ENCODE data around the gene GRAMD2A.

The GRAMD2A gene

DNA sequence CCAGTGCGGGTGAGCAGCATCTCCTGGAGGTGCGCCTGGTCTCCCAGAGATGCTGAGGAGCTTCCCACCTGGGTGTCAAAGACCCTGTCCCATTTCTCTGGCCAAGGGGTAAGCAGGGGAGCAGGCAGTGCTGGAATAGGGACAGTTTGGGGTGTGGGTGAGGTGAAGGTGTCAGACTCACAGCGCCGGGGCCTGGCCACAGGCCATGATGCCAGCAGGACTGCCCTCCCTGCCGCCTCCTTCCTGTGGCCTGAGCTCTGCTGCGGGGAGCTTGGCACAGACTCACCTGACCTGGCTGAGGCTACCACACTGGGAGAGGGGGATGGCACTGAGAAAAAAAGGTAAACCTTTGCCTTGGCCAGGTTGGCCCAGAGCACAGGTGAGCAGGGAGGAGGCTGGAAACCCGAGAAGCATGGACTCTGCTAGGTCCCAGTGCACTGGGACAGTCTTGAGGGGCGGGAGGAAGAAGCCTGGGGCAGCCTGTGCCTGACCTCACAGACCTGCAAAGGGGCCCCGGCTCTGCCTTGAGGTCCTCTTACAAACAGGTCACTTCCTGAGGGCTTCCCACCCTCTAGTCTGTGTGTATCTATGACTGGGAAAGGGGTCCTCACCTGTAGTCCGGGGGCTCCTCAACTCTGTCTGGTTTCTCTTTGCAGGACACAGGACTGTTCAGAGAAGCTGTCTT is 28.2 kb downstream of the GRAMD2A start:
- Mint-ChIP-seq H3K27me3 (no peaks in the 10 kb centered on the region), H3K4me3 (no peak overlapping the region), H3K9me3 (no peaks in the 10 kb centered on the region), H3K27ac (no peak overlapping the region), H3K36me3 (no peaks in the 10 kb centered on the region), H3K4me1 (no peaks in the 10 kb centered on the region)

DNA sequence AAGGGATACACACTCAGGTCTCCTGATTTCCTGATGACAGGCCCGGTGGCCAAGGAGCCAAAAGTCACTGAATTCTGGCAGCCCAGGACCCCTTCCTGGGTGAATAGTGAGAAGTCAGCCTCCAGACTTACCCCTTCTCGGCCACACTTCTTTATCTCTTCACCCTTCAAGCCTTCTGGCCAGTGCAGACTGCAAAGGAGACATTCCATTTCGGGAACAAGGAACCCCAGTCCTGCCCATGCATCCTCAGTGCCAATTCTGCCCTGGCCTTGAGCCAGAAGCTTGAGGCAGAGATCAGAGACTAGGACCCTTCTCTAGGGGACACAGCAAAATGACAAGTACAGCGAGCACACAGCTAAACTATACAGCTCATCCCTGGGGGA is 28.8 kb downstream of the GRAMD2A start:
- Mint-ChIP-seq H3K9me3 (no peaks in the 10 kb centered on the region), H3K4me3 (no peak overlapping the region), H3K27ac (no peak overlapping the region)

DNA sequence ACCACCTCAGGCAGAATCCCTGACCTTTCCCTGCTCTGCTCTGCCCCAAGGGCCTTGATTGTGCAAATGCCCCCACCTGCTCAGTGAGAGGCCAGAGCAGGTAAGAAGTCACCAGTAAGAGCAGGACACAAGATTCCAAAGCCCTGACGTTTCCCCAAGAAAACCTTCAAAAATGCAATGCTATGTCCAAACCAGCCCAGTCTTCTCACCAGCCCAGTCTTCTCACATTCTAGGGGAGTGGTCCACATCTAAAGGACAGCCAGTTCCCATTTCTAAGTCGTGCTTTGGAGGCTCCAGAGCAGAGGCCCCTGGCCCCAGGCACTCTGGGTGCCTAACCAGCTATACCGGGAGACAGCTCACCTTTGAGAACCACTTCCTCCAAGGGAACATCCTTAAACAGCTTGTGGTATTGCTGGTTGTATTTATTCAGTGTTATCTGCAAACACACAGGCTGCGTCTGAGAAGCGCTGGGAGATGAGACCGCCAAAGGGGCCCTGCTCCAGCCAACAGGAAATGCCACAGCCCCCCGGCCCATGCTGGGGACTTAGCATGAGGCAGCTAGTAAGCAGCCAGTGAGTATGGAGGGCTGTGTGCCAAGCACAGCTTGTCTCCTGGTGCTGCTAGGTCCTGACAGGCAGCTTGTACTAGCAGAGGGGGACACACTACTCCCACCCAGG is 29.3 kb downstream of the GRAMD2A start:
- Mint-ChIP-seq H3K27ac (no peak overlapping the region), H3K4me1 (no peaks in the 10 kb centered on the region), H3K27me3 (no peaks in the 10 kb centered on the region), H3K4me3 (no peak overlapping the region), H3K36me3 (no peaks in the 10 kb centered on the region), H3K9me3 (no peaks in the 10 kb centered on the region)

More for the DNA sequence above, 28.8 kb downstream of the GRAMD2A start:
- no peaks in the 10 kb centered on the region for H3K36me3 Mint-ChIP-seq
- H3K27me3 Mint-ChIP-seq: no peaks in the 10 kb centered on the region
- H3K4me1 Mint-ChIP-seq: no peaks in the 10 kb centered on the region

DNA sequence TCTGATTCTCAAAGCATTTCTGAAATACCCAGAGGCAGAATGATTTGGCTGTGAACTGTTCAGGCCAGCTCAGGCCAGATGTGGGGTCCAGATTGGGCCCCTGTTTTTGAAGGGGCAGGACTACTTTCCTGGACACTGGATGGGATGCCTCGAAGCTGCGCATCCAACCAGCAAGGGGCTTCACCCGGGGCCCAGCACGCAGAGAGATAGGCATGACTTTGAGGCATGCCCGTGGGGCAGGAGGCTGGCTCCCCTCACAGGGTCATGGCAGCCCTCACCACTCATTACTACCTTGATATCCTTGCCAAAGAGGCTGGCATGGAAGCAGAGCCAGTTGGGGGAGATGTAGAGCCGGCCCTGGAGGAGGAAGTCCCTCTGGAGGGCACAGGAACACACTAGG is 30.1 kb downstream of the GRAMD2A start:
- H3K27ac Mint-ChIP-seq: no peak overlapping the region
- no peaks in the 10 kb centered on the region for H3K36me3 Mint-ChIP-seq
- H3K4me1 Mint-ChIP-seq: no peaks in the 10 kb centered on the region
- H3K27me3 Mint-ChIP-seq: no peaks in the 10 kb centered on the region
- H3K4me3 Mint-ChIP-seq: no peak overlapping the region
- no peaks in the 10 kb centered on the region for H3K9me3 Mint-ChIP-seq

DNA sequence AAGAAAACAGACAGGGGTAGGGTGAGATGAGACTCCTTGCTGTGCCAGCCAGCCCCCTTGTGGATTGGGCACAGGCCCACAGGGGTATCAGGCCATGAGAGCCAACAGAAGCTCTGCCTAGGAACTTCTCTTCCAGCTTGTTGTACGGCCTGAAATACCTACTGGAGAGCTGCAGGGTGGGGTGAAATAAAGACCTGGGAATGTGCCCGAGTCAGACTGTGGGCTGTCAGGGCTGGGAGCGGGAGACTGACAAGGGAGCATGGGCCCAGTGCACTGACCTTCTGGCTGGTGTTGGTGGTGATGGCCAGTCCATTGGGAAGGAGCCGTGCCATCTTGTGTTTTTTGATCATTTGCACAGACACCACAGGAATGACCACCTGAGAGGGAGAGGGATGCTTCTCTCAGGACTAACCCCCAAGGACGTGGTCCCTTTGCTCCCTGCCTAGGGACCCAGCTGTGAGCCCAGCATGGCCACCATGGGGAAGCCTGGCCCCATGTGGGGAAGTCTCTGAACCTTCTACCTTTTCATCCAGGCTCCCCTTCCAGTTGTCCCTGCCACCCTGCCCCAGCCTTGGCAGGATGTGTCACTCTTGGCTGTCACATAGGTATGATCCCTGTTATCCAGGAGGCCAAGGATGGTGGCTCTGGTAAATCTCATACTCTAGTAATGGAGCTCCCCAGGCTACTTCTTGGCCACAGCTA is 30.7 kb downstream of the GRAMD2A start:
- Mint-ChIP-seq H3K4me3 (no peak overlapping the region), H3K27ac (no peak overlapping the region)

DNA sequence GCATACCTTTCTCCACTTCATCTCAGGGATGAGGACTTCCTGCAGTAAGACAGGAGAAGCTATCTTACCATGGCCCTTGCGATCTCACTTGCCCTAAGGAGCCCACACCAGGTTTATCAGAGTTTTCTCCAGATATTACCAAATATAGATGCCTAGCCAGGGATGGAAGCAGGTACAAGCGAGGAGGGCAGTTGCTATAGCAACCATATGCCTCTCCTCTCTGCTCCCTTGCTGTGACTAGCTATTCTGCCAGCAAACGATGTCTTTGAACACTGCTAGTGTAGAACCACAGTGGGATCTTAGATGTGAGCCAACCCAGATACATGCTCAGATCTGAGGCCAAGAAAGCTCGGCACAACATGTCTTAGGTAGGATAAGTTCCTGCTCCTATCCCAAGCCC is 33.9 kb downstream of the GRAMD2A start:
- H3K27ac Mint-ChIP-seq: no peak overlapping the region
- no peaks in the 10 kb centered on the region for H3K9me3 Mint-ChIP-seq
- H3K4me1 Mint-ChIP-seq: no peaks in the 10 kb centered on the region
- no peak overlapping the region for H3K4me3 Mint-ChIP-seq
- H3K36me3 Mint-ChIP-seq: no peaks in the 10 kb centered on the region
- no peaks in the 10 kb centered on the region for H3K27me3 Mint-ChIP-seq

More for the DNA sequence above, 30.7 kb downstream of the GRAMD2A start:
- H3K27me3 Mint-ChIP-seq: no peaks in the 10 kb centered on the region
- no peaks in the 10 kb centered on the region for H3K4me1 Mint-ChIP-seq
- no peaks in the 10 kb centered on the region for H3K36me3 Mint-ChIP-seq
- no peaks in the 10 kb centered on the region for H3K9me3 Mint-ChIP-seq

DNA sequence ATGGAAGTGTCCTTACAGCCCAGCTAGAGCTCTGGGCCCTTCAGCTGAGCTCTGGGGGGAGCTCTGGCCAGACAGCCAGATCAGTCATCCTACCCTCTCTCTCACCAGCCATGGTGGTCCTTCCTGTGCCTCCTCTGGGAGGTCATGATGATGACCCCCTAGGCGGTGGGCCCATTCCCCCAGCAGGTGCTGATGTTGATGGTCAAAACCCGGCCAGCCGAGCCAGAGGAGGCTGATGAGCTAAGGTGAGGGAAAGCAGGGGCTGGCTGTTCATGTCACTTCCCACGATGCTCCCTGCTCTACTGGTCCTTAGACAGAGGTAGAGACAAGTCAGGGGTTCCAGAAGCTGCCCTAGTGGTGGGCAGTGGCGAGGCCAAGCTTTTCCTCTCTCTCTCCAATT is 35.0 kb downstream of the GRAMD2A start:
- no peaks in the 10 kb centered on the region for H3K4me1 Mint-ChIP-seq

DNA sequence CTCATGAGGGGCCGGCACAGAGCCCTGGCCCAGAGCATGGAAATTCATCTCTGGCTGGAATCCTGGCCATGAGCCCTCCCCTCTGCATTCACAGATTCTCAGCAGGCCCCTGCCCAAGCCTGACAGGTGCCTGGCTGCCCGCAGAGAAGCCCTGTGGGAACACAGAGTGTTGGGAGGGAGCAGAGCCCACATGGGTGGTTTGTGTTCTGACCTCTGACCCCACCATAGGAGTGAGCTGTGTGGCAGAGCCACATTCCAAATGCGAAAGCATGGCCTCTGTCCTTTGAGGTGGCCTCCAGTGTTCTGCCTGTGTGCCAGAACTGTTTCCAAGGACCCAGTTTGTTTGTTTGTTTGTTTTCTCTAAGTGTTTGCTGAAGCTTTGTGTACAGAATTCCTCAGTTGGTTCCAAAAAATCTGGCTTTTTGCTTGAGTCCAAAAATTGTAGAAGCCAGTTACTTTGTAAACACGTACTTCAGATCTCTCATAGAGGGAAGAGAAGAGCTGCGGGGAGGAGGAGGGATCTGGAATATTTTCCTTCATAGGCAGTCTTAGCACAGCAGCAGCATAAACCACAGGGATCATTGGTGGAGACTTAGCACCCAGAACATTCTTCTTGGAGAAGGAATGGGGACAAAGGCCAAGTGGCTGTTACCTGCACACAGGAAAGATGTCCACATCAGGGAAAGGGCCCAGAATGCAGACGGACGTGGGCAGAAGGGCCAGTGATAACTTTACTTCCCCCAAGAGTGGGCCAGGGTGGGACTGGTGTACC is 36.0 kb downstream of the GRAMD2A start:
- Mint-ChIP-seq H3K9me3 (no peaks in the 10 kb centered on the region), H3K27ac (no peak overlapping the region), H3K36me3 (no peaks in the 10 kb centered on the region), H3K27me3 (no peaks in the 10 kb centered on the region), H3K4me3 (no peak overlapping the region), H3K4me1 (no peaks in the 10 kb centered on the region)

More for the DNA sequence above, 35.0 kb downstream of the GRAMD2A start:
- H3K4me3 Mint-ChIP-seq: no peak overlapping the region
- H3K27ac Mint-ChIP-seq: no peak overlapping the region
- H3K36me3 Mint-ChIP-seq: no peaks in the 10 kb centered on the region
- no peaks in the 10 kb centered on the region for H3K9me3 Mint-ChIP-seq
- H3K27me3 Mint-ChIP-seq: no peaks in the 10 kb centered on the region

DNA sequence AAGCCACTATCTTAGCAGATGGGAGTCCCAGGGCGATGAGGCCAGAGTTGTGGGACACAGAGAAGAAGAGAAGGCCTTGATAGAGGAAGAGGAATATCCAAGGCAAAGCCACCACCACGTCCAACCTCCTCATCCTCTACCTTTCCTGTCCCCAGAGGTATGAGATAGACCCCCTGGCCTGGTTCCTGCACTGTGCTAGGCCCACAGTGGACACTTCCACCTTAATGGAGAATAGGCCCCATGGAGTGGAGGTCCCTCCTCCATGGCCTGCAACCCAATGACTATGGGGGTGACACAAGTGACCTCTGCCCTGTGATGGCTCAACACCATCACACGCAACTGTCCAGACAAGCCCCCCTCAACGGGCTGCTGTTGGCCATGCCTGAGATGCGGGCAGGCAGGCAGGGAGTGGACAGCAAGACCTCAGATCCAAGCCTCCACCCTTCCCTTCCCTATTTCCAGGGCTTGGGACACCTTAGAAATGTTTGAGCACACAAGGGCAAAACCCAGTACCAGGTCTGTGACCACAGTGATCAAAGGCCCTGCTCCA is 36.8 kb downstream of the GRAMD2A start:
- H3K4me1 Mint-ChIP-seq: peaks cover under 1% of the 10 kb centered on the region
- H3K27me3 Mint-ChIP-seq: no peaks in the 10 kb centered on the region
- no peaks in the 10 kb centered on the region for H3K36me3 Mint-ChIP-seq
- no peaks in the 10 kb centered on the region for H3K9me3 Mint-ChIP-seq
- no peak overlapping the region for H3K27ac Mint-ChIP-seq
- no peak overlapping the region for H3K4me3 Mint-ChIP-seq

DNA sequence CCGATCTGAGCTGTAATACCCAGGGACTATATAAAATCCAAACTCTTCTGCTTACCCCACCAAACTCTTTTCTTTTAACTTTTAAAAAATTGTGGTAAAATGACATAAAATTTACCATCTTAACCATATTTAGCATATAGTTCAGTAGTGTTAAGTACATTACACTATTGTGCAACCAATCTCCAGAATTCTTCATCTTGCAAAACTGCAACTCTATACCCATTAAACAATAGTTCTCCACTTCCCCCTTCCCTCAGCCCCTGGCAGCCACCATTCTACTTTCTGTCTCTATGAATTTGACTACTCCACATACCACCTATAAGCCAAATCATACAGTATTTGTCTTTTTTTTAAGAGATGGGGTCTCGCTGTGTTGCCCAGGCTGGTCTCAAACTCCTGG is 40.7 kb downstream of the GRAMD2A start:
- Mint-ChIP-seq H3K9me3 (no peaks in the 10 kb centered on the region), H3K4me1 (peaks cover 4% of the 10 kb centered on the region), H3K4me3 (no peak overlapping the region), H3K36me3 (no peaks in the 10 kb centered on the region), H3K27ac (no peak overlapping the region), H3K27me3 (no peaks in the 10 kb centered on the region)

DNA sequence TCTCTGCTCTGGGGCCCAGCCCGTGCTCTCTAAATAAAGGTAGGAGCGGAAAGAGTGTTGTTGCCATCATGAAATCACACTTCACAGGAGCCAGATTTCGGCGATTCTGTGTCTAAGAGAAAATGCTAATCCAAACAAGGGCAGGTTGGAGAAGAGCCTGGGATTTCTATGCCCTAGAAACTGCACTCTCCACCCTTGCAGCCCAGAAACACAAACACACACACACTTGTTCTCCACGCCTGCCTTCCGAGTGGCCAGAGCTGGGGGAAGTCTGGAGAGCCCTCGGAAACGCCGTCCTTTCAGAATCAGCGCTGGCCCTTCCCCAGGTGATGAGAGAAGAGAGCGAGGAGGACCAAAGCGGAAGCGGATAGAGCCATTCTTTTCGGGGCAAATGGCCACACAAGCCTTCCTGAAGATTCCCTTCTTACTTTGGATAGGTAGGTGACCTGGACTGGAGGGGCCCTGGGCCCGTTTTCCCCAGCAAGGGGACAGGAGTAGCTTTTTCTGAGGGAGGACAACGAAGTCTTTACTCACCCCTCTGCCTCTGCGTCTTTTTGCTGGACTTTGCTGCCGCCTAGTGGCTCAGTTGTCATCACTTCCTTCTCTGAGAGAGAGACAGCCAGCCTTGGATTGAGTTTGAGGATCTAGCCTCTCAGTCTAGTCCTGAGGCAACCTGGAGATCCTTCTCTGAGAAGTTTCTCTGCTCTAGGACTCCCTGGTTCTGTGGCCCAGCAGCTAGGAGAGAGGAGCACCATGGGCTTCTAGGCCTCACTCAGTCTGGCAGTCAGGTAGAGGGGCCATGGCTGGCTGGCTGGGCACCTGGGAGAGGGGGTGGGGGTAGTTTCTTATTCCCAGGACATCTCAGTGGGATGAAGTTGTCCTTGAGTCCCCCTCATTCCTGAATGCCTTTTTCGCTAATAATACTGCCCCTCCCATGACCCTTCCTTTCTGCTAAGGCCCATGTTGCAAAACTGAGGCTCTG is 41.7 kb downstream of the GRAMD2A start:
- no peaks in the 10 kb centered on the region for H3K27me3 Mint-ChIP-seq
- H3K4me3 Mint-ChIP-seq: peak overlapping the region; percentile 85
- peaks cover 4% of the 10 kb centered on the region for H3K4me1 Mint-ChIP-seq
- no peaks in the 10 kb centered on the region for H3K36me3 Mint-ChIP-seq
- no peak overlapping the region for H3K27ac Mint-ChIP-seq
- H3K9me3 Mint-ChIP-seq: no peaks in the 10 kb centered on the region

DNA sequence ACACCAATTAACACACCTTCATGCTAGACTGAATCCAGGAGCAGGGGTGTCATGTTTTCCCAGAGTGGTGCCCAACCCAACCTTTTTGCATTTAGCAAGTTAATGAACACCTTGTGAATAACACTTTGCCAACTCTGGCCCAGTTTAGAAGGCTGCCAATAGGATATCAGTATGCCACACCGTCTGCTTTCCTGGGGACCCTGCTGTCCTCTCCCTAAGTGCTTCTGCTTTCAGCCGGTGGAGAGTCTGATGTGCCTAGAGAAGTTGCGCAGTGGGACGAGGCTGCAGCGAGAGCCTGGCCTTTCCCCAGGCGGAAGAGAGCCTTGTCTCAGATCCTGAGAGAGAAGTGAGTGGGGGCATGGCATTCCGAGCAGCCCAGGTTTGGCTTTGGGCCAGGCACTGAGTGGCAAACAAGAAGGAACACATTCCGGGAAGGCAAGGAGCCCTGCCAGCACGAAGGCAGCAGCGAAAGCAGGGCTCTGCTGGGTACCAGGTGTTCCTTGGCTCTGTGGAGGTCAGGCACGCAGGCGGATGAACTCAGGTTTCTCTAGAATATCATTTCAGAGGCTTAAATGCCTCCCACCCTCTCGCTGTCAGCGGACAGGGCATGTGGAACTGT is 42.5 kb downstream of the GRAMD2A start:
- H3K4me3 Mint-ChIP-seq: peak overlapping the region; percentile 85

DNA sequence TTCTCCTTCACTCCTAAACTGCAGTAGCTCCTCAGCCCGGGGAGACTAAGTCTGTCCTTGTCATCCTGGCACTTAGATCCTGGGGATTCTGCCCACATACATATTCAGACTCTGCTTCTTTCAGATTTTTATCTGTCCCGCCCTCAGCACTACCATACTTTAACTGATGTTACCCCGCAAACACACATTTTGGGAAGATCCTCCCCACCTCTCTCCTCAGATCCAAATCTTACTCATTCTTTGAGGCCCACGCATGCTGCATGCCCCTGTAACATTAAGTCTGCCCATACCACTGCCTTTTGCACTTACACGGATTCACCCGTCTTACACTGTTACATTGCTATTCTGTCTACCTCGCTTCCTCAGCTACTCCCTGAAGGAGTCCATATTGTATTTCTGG is 43.3 kb downstream of the GRAMD2A start:
- no peaks in the 10 kb centered on the region for H3K36me3 Mint-ChIP-seq
- no peak overlapping the region for H3K27ac Mint-ChIP-seq
- H3K4me1 Mint-ChIP-seq: peaks cover 4% of the 10 kb centered on the region
- no peak overlapping the region for H3K4me3 Mint-ChIP-seq
- H3K9me3 Mint-ChIP-seq: no peaks in the 10 kb centered on the region
- no peaks in the 10 kb centered on the region for H3K27me3 Mint-ChIP-seq

More for the DNA sequence above, 42.5 kb downstream of the GRAMD2A start:
- H3K27ac Mint-ChIP-seq: no peak overlapping the region
- H3K27me3 Mint-ChIP-seq: no peaks in the 10 kb centered on the region
- H3K9me3 Mint-ChIP-seq: no peaks in the 10 kb centered on the region
- H3K4me1 Mint-ChIP-seq: peaks cover 4% of the 10 kb centered on the region
- H3K36me3 Mint-ChIP-seq: no peaks in the 10 kb centered on the region

Measured in activated naive CD4-positive, alpha-beta T cell treated with anti-CD3 and anti-CD28 coated beads, Interleukin-2, amount 50 U/mL, for 24 hours (primary cell).